Measurements from ENCODE around the gene SHLD2. TPM values are rescaled to one million over a fixed set of nuclear protein-coding genes. Genes with fewer than 3 reads are reported as not detected.

SHLD2 gene
- total and polyA plus RNA-seq, 2 donors = 17.9 to 22.3 TPM

Other genes with a start within 250 kb of the SHLD2 start
- 6.8 TPM for gene MMRN2, start 137.6 kb upstream of the SHLD2 start, total RNA-seq
- gene MMRN2, start 137.6 kb upstream of the SHLD2 start, polyA plus RNA-seq = 9.3 TPM
- 27.5 TPM for gene SNCG, start 136.6 kb upstream of the SHLD2 start, total RNA-seq
- 69.4 TPM for gene SNCG, start 136.6 kb upstream of the SHLD2 start, polyA plus RNA-seq
- 23.8 TPM for gene ADIRF, start 126.7 kb upstream of the SHLD2 start, total RNA-seq
- gene ADIRF, start 126.7 kb upstream of the SHLD2 start, polyA plus RNA-seq = 196 TPM
- gene FAM25A, start 74.9 kb upstream of the SHLD2 start, total RNA-seq = 0.47 TPM
- 26.9 TPM for gene FAM25A, start 74.9 kb upstream of the SHLD2 start, polyA plus RNA-seq
- gene GLUD1, start 363 bp upstream of the SHLD2 start, total RNA-seq = 93.7 TPM
- gene GLUD1, start 363 bp upstream of the SHLD2 start, polyA plus RNA-seq = 65.9 TPM
- 0.42 TPM for gene NUTM2A, start 130.2 kb downstream of the SHLD2 start, total RNA-seq
- 2.9 TPM for gene NUTM2A, start 130.2 kb downstream of the SHLD2 start, polyA plus RNA-seq